ENCODE measurements around the gene FAU. TPM values are rescaled to one million over a fixed set of nuclear protein-coding genes. Genes with fewer than 3 reads are reported as not detected.

Gene FAU
- polyA plus RNA-seq (2012; ENCODE audit: low read depth, missing spikeins) = 1,748 TPM

GRCh38 chr11:65121865-65122696 is at the start of gene FAU, which contains the start of gene MRPL49:
Gene FAU (minus strand): TSS chr11:65122134. CDS start chr11:65121813, 321 bp downstream.
Gene MRPL49 (plus strand): TSS chr11:65122321. CDS start chr11:65122347, 26 bp downstream.
- DNase-seq (ENCODE audit: insufficient read length, low spot score) (peak; percentile 95), FAIRE-seq (peak; percentile 100)
- peak; percentile 91 for TF ChIP-seq POLR2AphosphoS5 (IDR thresholded peaks at IDR 0.05; ENCODE audit: low read depth, low read length)
- no peak for TF ChIP-seq PAX5 (IDR thresholded peaks at IDR 0.05; ENCODE audit: insufficient read depth, low read length, severe bottlenecking)
- TF ChIP-seq POU2F2 (IDR thresholded peaks at IDR 0.05; ENCODE audit: low read depth, low read length) = peak; percentile 52; the same call in 1 of the 2 replicates
- peak; percentile 95 for TF ChIP-seq TAF1 (IDR thresholded peaks at IDR 0.05; ENCODE audit: low read depth, low read length)
- peak; percentile 72 for TF ChIP-seq SPI1 (IDR thresholded peaks at IDR 0.05; ENCODE audit: low read depth, low read length)
- peak; percentile 92 for TF ChIP-seq POLR2A (IDR thresholded peaks at IDR 0.05; ENCODE audit: low read depth, low read length)

DNA sequence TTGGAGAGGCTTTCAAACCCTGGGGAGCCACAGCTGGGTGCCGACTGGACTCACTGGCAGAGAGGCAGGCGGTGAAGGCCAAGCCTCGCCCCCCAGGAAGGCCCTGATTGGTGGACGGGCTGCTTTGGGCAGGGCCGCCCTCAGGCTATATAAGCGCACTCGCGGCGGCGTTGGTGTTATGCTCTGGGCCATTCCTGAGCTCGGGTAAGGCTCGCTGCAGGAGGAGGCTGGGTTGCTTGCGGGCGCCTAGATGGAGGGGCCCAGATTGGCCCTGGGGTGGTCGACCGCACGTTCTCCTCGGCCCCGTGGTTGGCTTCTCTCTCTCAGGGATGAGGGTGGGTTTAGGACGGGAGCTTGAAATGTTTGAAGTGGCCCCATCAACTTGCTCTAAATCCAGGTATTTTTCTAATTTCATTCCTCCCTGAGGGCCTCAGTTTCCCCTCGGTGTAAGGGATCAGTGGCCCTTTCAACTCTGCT is 48.2 kb upstream of the FAU start, which contains the start of gene SPDYC:
TSS of gene SPDYC (plus strand) at position 176 of the 477 bp plus-strand sequence. CDS start 1,125 bp downstream, outside the sequence.
- DNase-seq (ENCODE audit: insufficient read length, low spot score) = no peak
- TF ChIP-seq SPI1 (IDR thresholded peaks at IDR 0.05; ENCODE audit: low read depth, low read length) = no peak
- no peak for TF ChIP-seq PAX5 (IDR thresholded peaks at IDR 0.05; ENCODE audit: insufficient read depth, low read length, severe bottlenecking)
- TF ChIP-seq POLR2AphosphoS5 (IDR thresholded peaks at IDR 0.05; ENCODE audit: low read depth, low read length) = no peak
- no peak for TF ChIP-seq TAF1 (IDR thresholded peaks at IDR 0.05; ENCODE audit: low read depth, low read length)
- TF ChIP-seq POLR2A (IDR thresholded peaks at IDR 0.05; ENCODE audit: low read depth, low read length) = no peak
- no peak for TF ChIP-seq POU2F2 (IDR thresholded peaks at IDR 0.05; ENCODE audit: low read depth, low read length)
- no peak for FAIRE-seq

DNA sequence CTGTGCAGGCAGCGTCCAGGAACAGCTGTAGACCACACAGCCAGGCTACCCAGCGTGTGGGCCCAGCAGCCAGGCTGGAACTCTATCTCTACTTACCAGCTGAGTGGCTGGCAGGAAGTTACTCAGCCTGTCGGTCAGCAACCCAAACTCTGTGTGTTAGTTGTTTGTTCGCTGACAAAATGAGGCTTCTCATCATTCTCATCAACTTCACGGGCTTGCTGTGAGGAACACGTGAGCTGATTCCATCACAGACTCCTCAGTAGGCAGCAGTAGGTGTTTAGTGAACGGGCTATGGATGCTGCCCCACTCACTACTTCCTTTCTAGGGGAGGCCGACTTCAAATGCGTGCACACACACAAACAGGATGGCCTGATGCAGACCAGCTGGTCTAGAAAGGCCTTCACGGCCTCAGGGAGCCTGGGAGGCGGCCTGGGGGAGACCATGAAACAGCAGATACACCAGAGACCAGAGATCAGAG is 47.3 kb upstream of the FAU start:
- no peak for TF ChIP-seq SPI1 (IDR thresholded peaks at IDR 0.05; ENCODE audit: low read depth, low read length)
- no peak for TF ChIP-seq POU2F2 (IDR thresholded peaks at IDR 0.05; ENCODE audit: low read depth, low read length)
- TF ChIP-seq POLR2A (IDR thresholded peaks at IDR 0.05; ENCODE audit: low read depth, low read length) = peak; percentile 31; the same call in 1 of the 2 replicates
- TF ChIP-seq TAF1 (IDR thresholded peaks at IDR 0.05; ENCODE audit: low read depth, low read length) = peak; percentile 67
- TF ChIP-seq PAX5 (IDR thresholded peaks at IDR 0.05; ENCODE audit: insufficient read depth, low read length, severe bottlenecking) = no peak
- TF ChIP-seq POLR2AphosphoS5 (IDR thresholded peaks at IDR 0.05; ENCODE audit: low read depth, low read length) = peak; percentile 36; the same call in 1 of the 2 replicates
- DNase-seq (ENCODE audit: insufficient read length, low spot score) (no peak), FAIRE-seq (peak; percentile 72)

DNA sequence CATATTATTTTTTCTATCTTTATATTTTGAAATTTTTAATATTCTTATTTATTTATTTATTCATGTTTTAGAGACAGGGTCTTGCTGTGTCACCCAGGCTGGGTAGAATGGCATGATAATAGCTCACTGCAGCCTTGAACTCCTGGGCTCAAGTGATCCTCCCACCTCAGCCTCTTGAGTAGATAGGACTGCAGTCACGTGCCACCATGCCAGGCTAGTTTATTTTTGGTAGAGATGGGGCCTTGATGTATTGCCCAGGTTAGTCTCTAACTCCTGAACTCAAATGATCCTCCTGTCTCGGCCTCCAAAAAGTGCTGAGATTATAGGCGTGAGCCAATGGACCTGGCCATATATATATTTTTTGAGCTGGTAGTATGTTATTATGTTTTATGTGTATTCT is 45.7 kb upstream of the FAU start:
- no peak for FAIRE-seq
- TF ChIP-seq PAX5 (IDR thresholded peaks at IDR 0.05; ENCODE audit: insufficient read depth, low read length, severe bottlenecking) = no peak
- no peak for TF ChIP-seq POLR2A (IDR thresholded peaks at IDR 0.05; ENCODE audit: low read depth, low read length)
- DNase-seq (ENCODE audit: insufficient read length, low spot score) = no peak

- FAIRE-seq (no peak), DNase-seq (ENCODE audit: insufficient read length, low spot score) (no peak)
Observed at GRCh38 chr11:65166893-65167292, 45.0 kb upstream of the FAU start.

GRCh38 chr11:65165410-65166317 is 43.7 kb upstream of the FAU start:
- FAIRE-seq (no peak), DNase-seq (ENCODE audit: insufficient read length, low spot score) (no peak)
- TF ChIP-seq POLR2A (IDR thresholded peaks at IDR 0.05; ENCODE audit: low read depth, low read length) = no peak
- no peak for TF ChIP-seq POLR2AphosphoS5 (IDR thresholded peaks at IDR 0.05; ENCODE audit: low read depth, low read length)
- no peak for TF ChIP-seq SPI1 (IDR thresholded peaks at IDR 0.05; ENCODE audit: low read depth, low read length)
- TF ChIP-seq POU2F2 (IDR thresholded peaks at IDR 0.05; ENCODE audit: low read depth, low read length) = no peak
- TF ChIP-seq TAF1 (IDR thresholded peaks at IDR 0.05; ENCODE audit: low read depth, low read length) = no peak
- TF ChIP-seq PAX5 (IDR thresholded peaks at IDR 0.05; ENCODE audit: insufficient read depth, low read length, severe bottlenecking) = no peak

More at GRCh38 chr11:65166893-65167292, 45.0 kb upstream of the FAU start:
- TF ChIP-seq PAX5 (IDR thresholded peaks at IDR 0.05; ENCODE audit: insufficient read depth, low read length, severe bottlenecking) (no peak), TAF1 (IDR thresholded peaks at IDR 0.05; ENCODE audit: low read depth, low read length) (no peak), POLR2AphosphoS5 (IDR thresholded peaks at IDR 0.05; ENCODE audit: low read depth, low read length) (no peak), POU2F2 (IDR thresholded peaks at IDR 0.05; ENCODE audit: low read depth, low read length) (no peak)

- no peak for TF ChIP-seq POLR2AphosphoS5 (IDR thresholded peaks at IDR 0.05; ENCODE audit: low read depth, low read length)
- TF ChIP-seq PAX5 (IDR thresholded peaks at IDR 0.05; ENCODE audit: insufficient read depth, low read length, severe bottlenecking) = no peak
- no peak for TF ChIP-seq POLR2A (IDR thresholded peaks at IDR 0.05; ENCODE audit: low read depth, low read length)
- no peak for TF ChIP-seq TAF1 (IDR thresholded peaks at IDR 0.05; ENCODE audit: low read depth, low read length)
- no peak for TF ChIP-seq SPI1 (IDR thresholded peaks at IDR 0.05; ENCODE audit: low read depth, low read length)
- DNase-seq (ENCODE audit: insufficient read length, low spot score) = no peak
- no peak for FAIRE-seq
Observed at GRCh38 chr11:65163684-65164083, 41.8 kb upstream of the FAU start.

GRCh38 chr11:65160643-65161042 is 38.7 kb upstream of the FAU start:
- no peak for TF ChIP-seq SPI1 (IDR thresholded peaks at IDR 0.05; ENCODE audit: low read depth, low read length)
- TF ChIP-seq PAX5 (IDR thresholded peaks at IDR 0.05; ENCODE audit: insufficient read depth, low read length, severe bottlenecking) = no peak
- no peak for TF ChIP-seq TAF1 (IDR thresholded peaks at IDR 0.05; ENCODE audit: low read depth, low read length)
- no peak for TF ChIP-seq POLR2A (IDR thresholded peaks at IDR 0.05; ENCODE audit: low read depth, low read length)
- no peak for TF ChIP-seq POU2F2 (IDR thresholded peaks at IDR 0.05; ENCODE audit: low read depth, low read length)
- peak; percentile 31 for FAIRE-seq
- no peak for DNase-seq (ENCODE audit: insufficient read length, low spot score)

- FAIRE-seq (peak; percentile 89), DNase-seq (ENCODE audit: insufficient read length, low spot score) (no peak)
- TF ChIP-seq POU2F2 (IDR thresholded peaks at IDR 0.05; ENCODE audit: low read depth, low read length) = peak; percentile 88
- no peak for TF ChIP-seq POLR2A (IDR thresholded peaks at IDR 0.05; ENCODE audit: low read depth, low read length)
- TF ChIP-seq PAX5 (IDR thresholded peaks at IDR 0.05; ENCODE audit: insufficient read depth, low read length, severe bottlenecking) = no peak
Observed at GRCh38 chr11:65159012-65159411, 37.1 kb upstream of the FAU start.

Measured in GM12891 (cell line).